CD4-positive, alpha-beta T cell treated with Interleukin-2 at 100 ng/mL for 4 hours (primary cell): ENCODE measurements around the gene PDZD7.

Experiments used
- DNase-seq: peaks from one replicate; pipeline ENCODE4 v3.0.0-alpha.2; 2020; ENCODE audit warnings: low spot score

Gene PDZD7

GRCh38 chr10:101018600-101019439, 12.1 kb downstream of the PDZD7 start:
- peak; percentile 72 for DNase-seq

DNA sequence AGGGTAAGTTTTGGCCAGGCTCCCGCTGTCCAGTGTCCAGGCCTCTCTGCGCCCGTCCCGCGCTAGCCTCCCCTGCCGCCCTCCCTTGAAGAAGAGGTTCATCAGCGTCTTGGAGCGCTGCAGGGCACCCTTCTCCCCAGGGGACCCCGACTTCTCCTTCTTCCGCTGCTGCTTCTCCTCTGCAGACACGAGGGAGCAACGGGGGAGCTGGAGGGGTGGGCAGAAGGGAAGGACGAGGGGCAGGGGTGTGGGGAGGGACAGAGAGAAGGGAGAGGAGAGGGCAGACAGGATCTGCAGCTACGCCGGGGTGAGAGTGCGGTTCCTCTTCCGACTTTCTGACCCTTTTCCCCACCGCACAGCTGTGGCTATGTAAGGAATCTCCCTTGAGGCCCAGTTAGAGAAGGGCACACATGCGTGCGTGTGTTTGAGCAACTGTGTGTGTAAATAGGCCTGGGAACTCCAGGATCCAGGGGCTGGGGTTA, 12.8 kb downstream of the PDZD7 start:
- no peak for DNase-seq

DNA sequence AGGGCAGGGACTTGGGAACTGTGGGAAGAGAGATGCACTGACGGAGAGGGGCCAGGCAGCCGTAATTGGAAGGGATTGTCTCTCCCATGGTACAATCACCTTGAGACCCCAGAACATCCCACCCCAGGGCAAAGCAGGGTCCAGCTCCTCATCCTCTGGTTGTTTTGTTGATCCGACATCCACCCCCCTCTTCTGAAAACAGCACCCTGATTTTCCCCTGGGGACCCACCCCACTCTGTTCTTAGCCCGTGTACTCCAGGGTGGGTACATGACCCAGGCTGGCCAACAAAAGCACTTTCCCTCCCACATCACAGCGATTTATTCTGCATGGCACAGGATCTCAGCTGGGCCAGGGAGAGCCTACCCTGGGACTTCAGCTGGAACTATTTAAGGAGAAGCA, 14.1 kb downstream of the PDZD7 start:
- DNase-seq, result no peak

- no peak for DNase-seq
Measured at GRCh38 chr10:101015582-101015973, 15.4 kb downstream of the PDZD7 start.

GRCh38 chr10:101014966-101015581, 15.9 kb downstream of the PDZD7 start:
- DNase-seq, result no peak

DNA sequence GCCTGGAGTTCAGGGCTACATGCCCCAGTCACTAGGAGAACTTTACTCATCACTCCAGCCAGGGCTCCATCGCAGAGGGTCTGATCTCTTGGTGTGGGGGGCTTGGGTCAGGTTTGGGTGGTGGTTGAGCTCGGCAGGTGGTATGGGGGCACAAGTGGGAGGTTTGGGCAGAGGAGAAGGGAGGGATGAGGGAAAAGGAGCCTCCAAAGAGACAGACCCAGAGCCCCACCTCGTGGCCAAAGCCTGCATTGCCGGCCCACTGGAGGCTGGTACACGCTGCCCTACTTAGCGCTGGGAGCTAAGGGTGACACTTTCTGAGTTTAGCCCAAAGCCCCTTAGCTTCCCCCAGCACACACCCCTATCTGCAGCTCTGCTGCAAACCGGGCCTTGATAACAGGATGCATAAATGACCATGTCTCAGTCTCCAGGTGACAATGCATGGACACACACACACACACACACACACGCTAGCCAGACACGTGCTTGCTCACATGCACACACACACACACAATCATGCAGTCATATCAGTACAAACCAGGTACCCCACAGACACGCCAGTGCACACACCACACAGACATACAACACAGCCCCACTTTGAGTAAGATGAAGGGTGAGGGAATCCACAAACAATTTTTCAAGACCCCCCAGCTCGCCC, 16.6 kb downstream of the PDZD7 start:
- DNase-seq, result peak; percentile 77

DNA sequence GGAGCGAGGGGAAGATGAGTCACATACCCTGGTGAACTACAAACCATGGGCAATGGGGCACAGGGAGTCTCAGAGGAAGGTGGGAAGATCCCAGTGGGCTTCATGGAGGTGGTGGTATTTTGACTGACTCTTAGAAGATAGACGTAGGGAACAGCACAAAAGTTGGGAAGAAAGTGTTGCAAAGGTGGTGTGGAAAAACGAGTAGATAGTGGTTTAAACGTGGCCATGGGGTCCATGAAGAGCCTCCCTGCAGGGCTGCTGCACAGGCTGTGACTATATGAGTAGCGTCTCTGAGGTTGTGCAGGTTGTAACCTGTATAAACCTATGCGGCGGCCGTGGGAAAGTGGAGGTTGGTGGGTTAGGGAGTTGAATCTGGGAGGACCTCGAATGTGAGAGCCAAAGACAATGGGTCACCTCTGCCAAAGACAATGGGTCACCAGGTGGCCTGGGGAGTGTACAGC, 17.5 kb downstream of the PDZD7 start:
- no peak for DNase-seq

- DNase-seq, result peak; percentile 84
Measured at GRCh38 chr10:101012525-101013364, 18.2 kb downstream of the PDZD7 start.

DNA sequence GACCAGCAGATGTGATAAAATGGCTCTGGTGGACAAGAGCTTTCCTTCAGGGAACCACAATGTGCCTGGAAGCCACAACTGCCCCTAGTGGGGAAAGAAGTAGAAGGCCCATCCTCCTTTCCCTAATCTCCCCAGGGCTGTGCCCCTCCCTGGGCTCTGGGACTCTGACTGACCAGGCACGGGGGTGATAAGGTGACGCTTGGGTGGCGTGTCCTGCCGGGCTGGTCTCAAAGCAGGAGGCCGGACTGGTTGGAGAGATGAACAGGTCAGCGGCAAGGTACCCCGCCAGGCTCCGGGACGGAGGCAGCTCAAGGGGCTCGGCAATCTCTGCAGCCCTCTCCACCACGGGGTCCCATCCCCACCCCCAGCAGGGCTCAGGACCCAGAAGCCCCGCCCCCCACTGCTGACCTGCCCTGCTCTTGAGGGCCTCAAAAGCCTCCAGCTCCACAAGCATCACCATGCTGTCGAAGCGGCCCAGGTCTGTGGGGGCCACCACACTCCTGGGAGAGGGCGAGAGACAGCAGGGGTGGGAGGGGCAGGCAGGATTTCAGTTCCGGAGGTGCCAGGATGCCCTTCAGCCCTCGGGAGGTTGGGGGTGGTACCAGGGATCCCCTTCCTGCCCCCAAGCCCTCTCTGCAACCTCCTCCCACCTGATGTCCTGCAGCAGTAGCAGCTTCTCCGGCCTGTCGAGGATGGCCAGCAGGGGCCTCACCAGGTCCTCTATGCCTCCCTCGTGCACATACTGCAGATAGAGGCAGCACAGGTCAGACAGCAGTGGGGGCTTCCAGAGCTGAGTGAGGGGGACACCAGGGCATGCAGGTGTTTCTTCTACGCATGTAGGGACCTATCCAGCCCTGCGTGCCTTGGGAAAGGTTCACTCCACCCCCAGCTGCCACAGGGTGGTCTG, 19.2 kb downstream of the PDZD7 start:
- DNase-seq, result no peak

- no peak for DNase-seq
Measured at GRCh38 chr10:101010329-101010728, 20.6 kb downstream of the PDZD7 start.

- no peak for DNase-seq
Measured at GRCh38 chr10:101008823-101009423, 22.0 kb downstream of the PDZD7 start.

GRCh38 chr10:101007915-101008822, 22.8 kb downstream of the PDZD7 start:
- no peak for DNase-seq

GRCh38 chr10:101007099-101007711, 23.7 kb downstream of the PDZD7 start:
- DNase-seq, result no peak

- DNase-seq, result no peak
Measured at GRCh38 chr10:101006593-101007098, 24.3 kb downstream of the PDZD7 start.

DNA sequence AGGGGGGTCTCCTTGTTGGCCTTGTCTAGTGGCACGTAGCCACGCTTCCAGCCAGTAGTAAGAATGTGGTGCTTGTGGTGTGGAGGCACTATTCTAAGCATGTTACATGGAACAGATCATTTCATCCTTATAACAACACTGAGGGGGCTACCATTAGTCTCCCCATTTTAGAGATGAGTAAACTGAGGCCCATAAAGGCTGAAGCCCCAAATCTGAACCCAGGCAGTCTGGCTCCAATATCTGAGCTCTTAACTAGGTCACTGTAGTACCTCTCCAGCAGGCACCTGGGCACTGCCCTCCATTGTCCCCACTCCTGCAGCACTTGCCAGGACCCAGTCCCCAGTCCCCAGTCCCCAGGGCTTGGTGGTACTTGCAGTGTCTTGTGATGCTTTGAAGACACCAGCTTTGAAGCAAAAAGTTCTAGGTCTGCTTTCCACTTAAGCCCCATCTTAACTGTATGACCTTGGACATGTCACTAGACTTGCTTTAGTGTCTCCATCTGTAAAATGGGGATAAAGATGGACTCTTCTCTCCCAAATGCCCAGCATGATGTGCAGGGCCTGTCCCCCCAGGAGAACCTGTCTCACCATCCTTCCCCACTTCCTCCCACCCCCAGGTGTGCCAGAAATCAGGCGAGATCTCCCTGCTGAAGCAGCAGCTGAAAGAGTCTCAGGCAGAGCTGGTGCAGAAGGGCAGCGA, 24.9 kb downstream of the PDZD7 start:
- no peak for DNase-seq

GRCh38 chr10:101005361-101005760, 25.6 kb downstream of the PDZD7 start:
- no peak for DNase-seq

- no peak for DNase-seq
Measured at GRCh38 chr10:101003639-101004206, 27.2 kb downstream of the PDZD7 start.

DNA sequence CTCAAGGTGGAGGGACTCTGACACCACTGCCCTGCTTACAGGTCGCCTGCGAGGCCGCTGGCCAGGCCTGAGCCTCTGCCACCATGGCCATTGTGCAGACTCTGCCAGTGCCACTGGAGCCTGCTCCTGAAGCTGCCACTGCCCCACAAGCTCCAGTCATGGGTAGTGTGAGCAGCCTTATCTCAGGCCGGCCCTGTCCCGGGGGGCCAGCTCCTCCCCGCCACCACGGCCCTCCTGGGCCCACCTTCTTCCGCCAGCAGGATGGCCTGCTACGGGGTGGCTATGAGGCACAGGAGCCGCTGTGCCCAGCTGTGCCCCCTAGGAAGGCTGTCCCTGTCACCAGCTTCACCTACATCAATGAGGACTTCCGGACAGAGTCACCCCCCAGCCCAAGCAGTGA, 28.5 kb downstream of the PDZD7 start:
- no peak for DNase-seq
